Endothelial cell of umbilical vein (primary cell): ENCODE measurements around the gene VPS37D. TPM values are rescaled to one million over a fixed set of nuclear protein-coding genes. Genes with fewer than 3 reads are reported as not detected.

ENCODE experiments used
- BruUV-seq: library from RNA; stranded (reverse); fragments of 400-500 nt; replicated peaks from 2 replicates; lab custom pipeline; 2021; lab: Mats Ljungman, UMichigan
- CTCF ChIA-PET: fragments of 300-600, 350-600 bp; sonication (Branson Sonifier 250); formaldehyde crosslinking; loops from one replicate; lab custom pipeline; 2021; ENCODE audit warnings: antibody characterized with exemption, inconsistent platforms; lab: Charles Lee
- POLR2A ChIA-PET: fragments of 300-600, 350-600 bp; sonication (Branson Sonifier 250); formaldehyde crosslinking; loops from one replicate; lab custom pipeline; 2021; ENCODE audit warnings: antibody characterized with exemption, inconsistent platforms; lab: Charles Lee
- DNase-seq: peaks from one replicate; pipeline ENCODE4 v3.0.0-alpha.2; 2011; ENCODE audit warnings: low read depth, low spot score
- FAIRE-seq: peaks from 2 replicates; lab custom pipeline; 2011; peaks lifted over from hg19 to GRCh38; lab: Jason Lieb, UNC
- H2AFZ ChIP-seq: 2 replicates; pipeline ENCODE4 v1.6.0; 2012; ENCODE audit warnings: low read depth, low read length, control low read depth, inconsistent platforms
- H3K27ac ChIP-seq: 2 replicates; pipeline ENCODE4 v1.5.1; 2011; ENCODE audit warnings: low read depth, mild to moderate bottlenecking, control low read depth, low read length, moderate library complexity; ENCODE audit not compliant: insufficient read depth
- H3K27me3 ChIP-seq, 2 experiments: 2 replicates each; pipeline versions ENCODE4 v1.6.0 to v1.6.1; 2011; ENCODE audit warnings: low read length in 2 of 2, mixed read lengths in 1 of 2; ENCODE audit not compliant: control insufficient read depth in 2 of 2, insufficient read depth in 2 of 2
- H3K36me3 ChIP-seq, 2 experiments: 2 replicates in 1 of 2; 3 replicates in 1 of 2; pipeline ENCODE4 v1.5.1; 2011; ENCODE audit warnings: low read length in 2 of 2, mild to moderate bottlenecking in 1 of 2, moderate library complexity in 1 of 2; ENCODE audit not compliant: control insufficient read depth in 2 of 2, insufficient read depth in 2 of 2; ENCODE audit errors: extremely low read depth in 1 of 2
- H3K4me1 ChIP-seq: 3 replicates; pipeline ENCODE4 v1.5.1; 2011; ENCODE audit warnings: mild to moderate bottlenecking, low read length; ENCODE audit not compliant: control insufficient read depth, insufficient read depth; ENCODE audit errors: extremely low read depth
- H3K4me2 ChIP-seq: 2 replicates; pipeline ENCODE4 v1.6.1; 2011; ENCODE audit warnings: low read length, control low read depth, mixed read lengths; ENCODE audit not compliant: insufficient read depth
- H3K4me3 ChIP-seq, 3 experiments: fragments of 200-600 bp in 1 of 3; sonication (generic), shearing (Covaris generic) in 1 of 3; replicated peaks in 1 of 3; 2 replicates each; pipeline ENCODE4 v1.5.1; 2011 to 2016; ENCODE audit warnings: control low read depth in 3 of 3, low read length in 3 of 3, mild to moderate bottlenecking in 2 of 3, inconsistent platforms in 1 of 3, low read depth in 1 of 3, moderate library complexity in 1 of 3; ENCODE audit not compliant: insufficient read depth in 1 of 3
- H3K79me2 ChIP-seq: 2 replicates; pipeline ENCODE4 v1.6.0; 2012; ENCODE audit warnings: low read length, inconsistent platforms; ENCODE audit not compliant: control insufficient read depth, insufficient read depth
- H3K9ac ChIP-seq: replicated peaks from 2 replicates; pipeline ENCODE3; 2011; ENCODE audit warnings: low read length, control low read depth; ENCODE audit not compliant: insufficient read depth; ENCODE audit errors: extremely low read depth
- H3K9me1 ChIP-seq: replicated peaks from 3 replicates; pipeline ENCODE4 v1.6.0; 2011; ENCODE audit warnings: mild to moderate bottlenecking, low read length; ENCODE audit not compliant: control insufficient read depth, insufficient read depth; ENCODE audit errors: extremely low read depth
- H3K9me3 ChIP-seq: replicated peaks from 2 replicates; pipeline ENCODE4 v1.5.1; 2012; ENCODE audit warnings: low read length, inconsistent platforms; ENCODE audit not compliant: control insufficient read depth, insufficient read depth
- H4K20me1 ChIP-seq: replicated peaks from 2 replicates; pipeline ENCODE3; 2011; ENCODE audit warnings: mild to moderate bottlenecking, low read length; ENCODE audit not compliant: control insufficient read depth, insufficient read depth; ENCODE audit errors: extremely low read depth
- CTCF ChIP-seq, 2 donors: IDR thresholded peaks; 1 replicate in 1 of 2; 2 replicates in 1 of 2; pipeline ENCODE4 v1.5.1; 2011; ENCODE audit warnings: low read length in 2 of 2, mild to moderate bottlenecking in 2 of 2, moderate library complexity in 2 of 2, control low read depth in 1 of 2, inconsistent platforms in 1 of 2, low read depth in 1 of 2; ENCODE audit not compliant: insufficient read depth in 1 of 2; ENCODE audit errors: extremely low read depth in 1 of 2
- EZH2 ChIP-seq: IDR thresholded peaks from 2 replicates; pipeline ENCODE4 v1.6.1; 2012; ENCODE audit warnings: borderline replicate concordance, low read depth, mild to moderate bottlenecking, moderate library complexity, low read length, inconsistent platforms; ENCODE audit not compliant: severe bottlenecking
- FOS ChIP-seq: IDR thresholded peaks from 2 replicates; pipeline ENCODE4 v1.6.1; 2011; ENCODE audit warnings: mild to moderate bottlenecking, low read length, moderate library complexity, borderline replicate concordance; ENCODE audit not compliant: insufficient read depth
- GATA2 ChIP-seq: IDR thresholded peaks from 2 replicates; pipeline ENCODE4 v1.7.0; 2011; ENCODE audit warnings: low read depth, mild to moderate bottlenecking, moderate library complexity, mixed read lengths, low read length; ENCODE audit not compliant: insufficient read length, insufficient read depth
- JUN ChIP-seq: IDR thresholded peaks from 2 replicates; pipeline ENCODE4 v1.6.1; 2011; ENCODE audit warnings: borderline replicate concordance, low read depth; ENCODE audit not compliant: insufficient read length, insufficient read depth
- MAX ChIP-seq: IDR thresholded peaks from 2 replicates; pipeline ENCODE4 v1.6.1; 2011; ENCODE audit not compliant: insufficient read depth, insufficient read length
- MYC ChIP-seq: IDR thresholded peaks from one replicate; pipeline ENCODE4 v1.6.1; 2011; ENCODE audit warnings: mild to moderate bottlenecking, low read depth, low read length
- POLR2A ChIP-seq: IDR thresholded peaks from 2 replicates; pipeline ENCODE4 v1.6.1; 2012; ENCODE audit warnings: low read depth, mild to moderate bottlenecking, control low read depth, low read length
- POLR2AphosphoS5 ChIP-seq: IDR thresholded peaks from 2 replicates; pipeline ENCODE4 v1.6.1; 2012; ENCODE audit warnings: low read depth, mild to moderate bottlenecking, control low read depth, low read length, moderate library complexity; ENCODE audit not compliant: insufficient read depth
- dilution Hi-C: fragments of 300-500 bp; cut with MboI; formaldehyde crosslinking; loops from one replicate; pipeline ENCODE4 v1.15.0; 2019; ENCODE audit warnings: low sequenced_read_pairs; ENCODE audit not compliant: extremely low pct_ligation_motif_present
- intact Hi-C: fragments of 100-400 bp; cut with micrococcal nuclease; formaldehyde crosslinking; loops from one replicate; pipeline ENCODE4 v1.10.0; 2022
- polyA plus RNA-seq, 4 experiments: library from polyadenylated mRNA; depleted of rRNA in 3 of 4; stranded (reverse) in 3 of 4; unstranded in 1 of 4; fragments of >200 nt; gene quantifications; 2 replicates each; pipeline versions ENCODE4 v1.2.1 to v1.2.3, GENCODE V29; 2011 to 2012; ENCODE audit warnings: missing spikeins in 1 of 4
- total RNA-seq: library from RNA; stranded (reverse); gene quantifications from 2 replicates; pipeline ENCODE4 v1.2.3, GENCODE V29; 2021

The VPS37D gene
- total and polyA plus RNA-seq, 2 donors (not counting 3 experiments of a cell fraction or from before 2014, with no cell fraction given): 2.0 to 2.1 TPM

GRCh38 chr7:73682745-73683055 lies 15.1 kb downstream of the VPS37D start:
- intact Hi-C loops (loop anchor here (1.0 kb wide), 1 partner anchor 36 kb away; no protein-coding TSS in a partner anchor), dilution Hi-C loops (no loop called here)
- POLR2A ChIA-PET: no interaction called here
- TF ChIP-seq POLR2AphosphoS5 (no peak), FOS (no peak), MYC (no peak), JUN (no peak), EZH2 (no peak), POLR2A (no peak), CTCF (IDR thresholded peaks at IDR 0.05; ENCODE audit: extremely low read depth in 1 of 2, insufficient read depth in 1 of 2, low read depth in 1 of 2, low read length in 2 of 2) (no peak), MAX (no peak), GATA2 (no peak)
- no peak for DNase-seq
- Histone ChIP-seq H3K79me2 (peaks cover 59% of the 10 kb centered on the region), H3K9me3 (no peaks in the 10 kb centered on the region), H3K27ac (peak overlapping the region; percentile 31), H3K27me3 (no peaks in the 10 kb centered on the region), H3K4me1 (peaks cover 14% of the 10 kb centered on the region), H4K20me1 (no peaks in the 10 kb centered on the region), H3K4me3 (peak overlapping the region; percentile 65 to 72 (median 68)), H2AFZ (peak overlapping the region; percentile 53), H3K9ac (peak overlapping the region; percentile 88), H3K9me1 (no peaks in the 10 kb centered on the region), H3K36me3 (peaks cover 2 to 11% of the 10 kb centered on the region in 2 experiments), H3K4me2 (peak overlapping the region; percentile 83)
- FAIRE-seq: no peak
- BruUV-seq: no TSS peak
- CTCF ChIA-PET: no interaction called here
